Epithelial cell of esophagus (primary cell): Measurements from ENCODE around the gene HAVCR1.
"Not testable (repeated sequence)": the region's sequence is repeated elsewhere in the genome, so short reads cannot be mapped to it uniquely, and the experiment has no call there.

Experiments used
- DNase-seq: peaks from one replicate; pipeline ENCODE4 v3.0.0; 2010; ENCODE audit warnings: low read depth
- H3K4me3 ChIP-seq: 2 replicates; pipeline ENCODE4 v1.5.1; 2011; ENCODE audit warnings: mild to moderate bottlenecking, low read length, control low read depth
- CTCF ChIP-seq: IDR thresholded peaks from 2 replicates; pipeline ENCODE4 v1.5.1; 2011; ENCODE audit warnings: low read depth, mild to moderate bottlenecking, low read length, control low read depth, inconsistent platforms; ENCODE audit not compliant: insufficient read depth; ENCODE audit errors: missing control alignments

The HAVCR1 gene

GRCh38 chr5:157033071-157033583 is 25.8 kb downstream of the HAVCR1 start:
- TF ChIP-seq CTCF: no peak
- H3K4me3 ChIP-seq: no peak overlapping the region
- DNase-seq: no peak

DNA sequence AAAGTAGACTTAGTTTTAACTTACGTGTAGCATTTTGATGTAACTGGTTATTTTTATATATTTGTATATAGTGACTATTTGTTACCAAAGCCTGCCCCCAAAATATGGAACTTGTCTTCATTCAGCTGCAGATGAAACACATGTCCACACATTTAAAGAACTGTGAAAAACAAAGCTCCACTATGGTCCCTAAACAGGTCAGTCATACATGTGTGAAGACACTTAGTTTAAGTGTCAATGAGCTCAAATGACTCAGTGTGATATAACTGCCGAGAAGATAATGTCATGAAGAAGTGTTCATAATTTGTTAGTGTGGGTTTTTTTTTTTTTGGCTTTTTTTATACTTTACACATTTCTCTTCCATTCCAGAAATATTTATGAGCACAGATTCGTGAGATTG is 28.2 kb downstream of the HAVCR1 start:
- no peak for TF ChIP-seq CTCF
- no peak overlapping the region for H3K4me3 ChIP-seq
- no peak for DNase-seq

DNA sequence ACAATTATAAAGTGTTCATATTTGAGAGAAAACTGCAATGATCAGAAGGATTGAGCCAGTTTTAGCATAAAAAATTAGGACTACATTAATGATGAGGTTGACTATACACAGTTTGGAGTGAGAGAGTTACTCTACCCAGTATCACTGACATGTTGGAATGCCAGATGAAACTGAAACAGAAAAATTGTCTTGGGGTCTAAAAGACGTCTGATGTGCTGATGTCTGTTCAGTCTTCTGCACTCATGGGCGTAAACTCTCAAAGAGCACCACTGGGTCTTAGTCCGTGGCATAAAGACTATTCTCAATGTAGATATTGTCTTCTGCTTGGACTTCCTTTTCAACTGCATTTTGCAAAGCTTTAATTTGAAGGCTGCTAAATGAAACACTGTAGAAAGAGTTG is 29.5 kb downstream of the HAVCR1 start:
- H3K4me3 ChIP-seq: no peak overlapping the region
- no peak for DNase-seq
- TF ChIP-seq CTCF: no peak

- DNase-seq, H3K4me3 ChIP-seq: not testable (repeated sequence)
Observed at GRCh38 chr5:157027663-157028062, 31.3 kb downstream of the HAVCR1 start.

- peak; percentile 23 for DNase-seq
- no peak overlapping the region for H3K4me3 ChIP-seq
- peak; percentile 48 for TF ChIP-seq CTCF
Observed at GRCh38 chr5:157026789-157027424, 32.0 kb downstream of the HAVCR1 start.

DNA sequence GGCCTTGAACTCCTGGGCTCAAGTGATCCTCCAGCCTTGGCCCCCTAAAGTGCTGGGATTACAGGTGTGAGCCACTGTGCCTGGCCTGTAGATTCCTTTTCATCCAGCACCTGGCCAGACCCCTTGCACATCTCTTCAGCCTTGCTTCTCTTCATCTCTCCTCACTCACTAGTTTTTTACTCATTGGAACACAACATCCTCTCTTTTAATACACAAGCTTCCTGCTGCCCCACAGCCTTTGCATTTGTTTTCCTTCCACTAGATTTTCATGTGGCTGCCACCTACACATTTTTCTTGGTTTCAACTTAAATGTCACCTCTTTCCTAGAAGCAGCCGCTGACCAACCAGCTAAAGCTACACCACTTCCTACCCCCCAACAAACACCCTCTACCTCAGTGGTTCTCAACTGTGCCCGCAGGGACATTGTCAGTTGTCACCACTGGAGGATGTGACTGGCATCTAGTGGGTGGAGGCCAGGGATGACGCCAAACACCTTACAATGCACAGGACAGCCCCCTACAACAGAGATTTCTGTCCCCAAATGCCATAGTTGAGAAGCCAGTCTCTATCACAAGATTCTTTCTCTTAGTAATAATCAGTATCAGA is 33.7 kb downstream of the HAVCR1 start:
- H3K4me3 ChIP-seq: no peak overlapping the region
- no peak for DNase-seq
- no peak for TF ChIP-seq CTCF

GRCh38 chr5:157024208-157024959 is 34.5 kb downstream of the HAVCR1 start:
- H3K4me3 ChIP-seq: no peak overlapping the region
- no peak for DNase-seq
- no peak for TF ChIP-seq CTCF
